HG02981 (cell line): ENCODE data around the gene NAPSA.

Experiments
- ATAC-seq: cut with Tn5 transposase; IDR thresholded peaks from one replicate; pipeline ENCODE4 v1.9.1; 2021; ENCODE audit warnings: mild to moderate bottlenecking, moderate library complexity; ENCODE audit not compliant: unreplicated experiment

NAPSA gene

GRCh38 chr19:50318438-50318837, 47.0 kb downstream of the NAPSA start:
- no peak for ATAC-seq

GRCh38 chr19:50317115-50317514, 48.3 kb downstream of the NAPSA start:
- ATAC-seq = no peak

DNA sequence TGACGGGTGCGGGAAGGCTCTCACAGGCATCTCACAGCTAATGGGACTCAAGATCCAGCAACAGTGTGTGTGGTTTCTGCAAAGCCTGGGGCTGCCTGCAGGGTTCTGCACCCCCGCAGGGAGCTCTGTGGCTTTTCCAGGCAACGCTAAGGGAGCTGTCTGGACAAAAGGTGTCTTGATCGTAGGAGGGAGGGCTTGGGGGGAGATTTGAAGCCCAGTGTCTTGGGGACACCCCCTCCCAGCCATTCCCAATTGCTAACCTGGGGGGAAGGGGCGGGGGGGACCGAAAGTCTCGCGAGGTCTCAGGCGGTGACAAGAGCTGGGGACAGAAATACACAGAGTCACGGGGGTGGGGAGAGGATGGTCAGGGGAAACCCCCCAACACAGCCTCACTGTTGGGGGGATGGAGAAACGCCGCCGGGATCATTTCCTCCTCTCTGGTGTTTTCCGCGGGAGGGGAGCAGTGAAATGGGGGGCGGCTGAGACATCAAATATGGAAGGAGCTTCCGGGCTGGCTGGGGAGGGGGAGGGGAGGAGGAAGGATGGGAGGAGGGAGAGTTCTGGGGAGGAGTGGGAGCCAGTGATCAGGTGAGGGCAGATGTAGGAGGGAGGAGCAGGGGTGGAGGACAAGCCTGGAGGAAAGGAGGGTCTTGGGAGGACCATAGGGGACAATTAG, 49.5 kb downstream of the NAPSA start:
- ATAC-seq = no peak

DNA sequence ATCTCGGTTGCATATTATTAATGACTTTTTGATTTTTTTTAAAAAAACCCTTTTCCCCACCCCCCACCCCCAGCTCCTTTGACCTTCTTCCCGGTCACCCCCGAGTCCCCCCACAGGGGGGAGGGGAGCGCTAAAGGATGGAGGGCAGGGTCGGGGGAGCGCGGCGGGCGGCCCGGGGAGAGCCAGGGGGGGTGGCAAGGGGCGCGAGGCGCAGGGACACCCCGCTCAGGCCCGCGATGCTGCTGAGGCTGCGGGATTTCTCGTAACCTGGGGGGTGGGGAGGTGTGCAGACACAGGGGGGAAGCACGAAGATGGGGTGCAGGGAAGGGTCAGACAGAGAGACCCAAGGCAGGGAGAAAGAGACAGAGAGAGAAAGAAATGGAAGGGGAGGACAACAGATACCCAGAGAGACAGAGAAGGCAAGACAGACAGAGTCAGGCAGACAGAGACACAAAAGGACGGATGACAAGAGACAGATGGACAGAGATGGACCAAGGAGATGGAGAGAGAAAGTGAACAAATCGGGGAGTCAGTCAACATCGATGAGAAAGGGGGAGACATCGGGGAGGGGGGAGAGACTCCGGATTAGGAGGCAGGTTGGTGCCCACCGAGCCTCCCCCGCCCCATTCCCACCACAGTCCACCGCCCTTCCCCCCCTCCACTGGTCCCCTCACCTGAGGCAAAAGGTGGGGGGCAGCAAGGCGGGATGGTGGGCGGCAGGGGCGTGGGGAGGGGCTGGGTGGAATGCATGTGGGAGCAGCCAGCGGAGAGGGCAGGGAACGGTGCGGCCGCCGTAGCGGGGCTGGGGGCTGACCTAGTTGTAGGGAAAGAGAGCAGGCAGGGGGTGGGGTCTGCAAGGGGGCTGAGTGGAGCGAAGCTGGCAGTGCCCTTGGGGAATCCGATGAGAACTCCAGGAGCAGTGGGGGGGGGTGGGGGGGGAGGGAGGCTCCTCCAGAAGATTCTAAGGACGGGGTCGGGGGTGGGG, 50.4 kb downstream of the NAPSA start:
- ATAC-seq = no peak

- no peak for ATAC-seq
Measured at GRCh38 chr19:50313812-50314536, 51.5 kb downstream of the NAPSA start.

GRCh38 chr19:50312967-50313811, 52.2 kb downstream of the NAPSA start:
- ATAC-seq = no peak

GRCh38 chr19:50311723-50312635, 53.5 kb downstream of the NAPSA start:
- no peak for ATAC-seq

GRCh38 chr19:50310759-50311465, 54.5 kb downstream of the NAPSA start:
- no peak for ATAC-seq

GRCh38 chr19:50309396-50310125, 55.9 kb downstream of the NAPSA start:
- no peak for ATAC-seq

DNA sequence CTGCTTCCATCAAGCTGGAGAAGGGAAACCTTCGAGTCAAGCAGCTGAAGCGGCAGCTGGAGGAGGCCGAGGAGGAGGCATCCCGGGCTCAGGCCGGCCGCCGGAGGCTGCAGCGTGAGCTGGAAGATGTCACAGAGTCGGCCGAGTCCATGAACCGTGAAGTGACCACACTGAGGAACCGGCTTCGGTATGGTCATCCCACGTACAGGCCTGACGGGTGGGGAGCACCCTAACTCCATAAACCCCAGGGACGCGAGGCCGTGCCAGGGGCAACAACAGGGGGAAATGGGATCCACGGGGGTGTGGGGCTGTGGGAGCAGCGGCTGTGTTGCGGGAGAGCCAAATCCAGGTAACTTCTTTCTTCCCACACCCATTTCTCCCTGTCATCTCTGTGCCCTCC, 56.4 kb downstream of the NAPSA start:
- no peak for ATAC-seq
